NCI-H774 (cell line): ENCODE data around the gene AP1G1.
"Not testable (repeated sequence)": the region's sequence is repeated elsewhere in the genome, so short reads cannot be mapped to it uniquely, and the experiment has no call there.

Source experiments
- DNase-seq: peaks from one replicate; lab custom pipeline; 2025; lab: John Stamatoyannopoulos, UW

The AP1G1 gene

DNA sequence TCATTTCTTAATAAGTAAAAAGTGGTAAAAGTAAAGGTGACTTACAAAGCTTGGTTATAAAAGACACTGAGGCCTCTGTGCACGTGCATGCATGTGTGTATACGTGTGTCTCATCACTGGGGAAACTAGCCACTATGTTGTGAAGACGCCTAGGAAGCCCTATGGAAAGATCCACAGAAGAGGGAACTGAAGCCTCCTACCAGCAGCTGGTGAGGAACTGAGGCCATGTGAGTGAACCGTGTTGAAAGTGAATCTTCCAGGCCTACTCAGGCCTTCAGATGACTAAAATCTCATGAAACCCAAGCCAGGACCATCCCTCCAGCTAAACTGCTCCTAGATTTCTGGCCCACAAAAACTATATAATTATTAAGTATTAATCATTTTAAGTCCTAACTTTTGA, 107.8 kb downstream of the AP1G1 start:
- DNase-seq: no peak

- DNase-seq: no peak
These were observed 110.1 kb downstream of the AP1G1 start for GRCh38 chr16:71698491-71698890.

DNA sequence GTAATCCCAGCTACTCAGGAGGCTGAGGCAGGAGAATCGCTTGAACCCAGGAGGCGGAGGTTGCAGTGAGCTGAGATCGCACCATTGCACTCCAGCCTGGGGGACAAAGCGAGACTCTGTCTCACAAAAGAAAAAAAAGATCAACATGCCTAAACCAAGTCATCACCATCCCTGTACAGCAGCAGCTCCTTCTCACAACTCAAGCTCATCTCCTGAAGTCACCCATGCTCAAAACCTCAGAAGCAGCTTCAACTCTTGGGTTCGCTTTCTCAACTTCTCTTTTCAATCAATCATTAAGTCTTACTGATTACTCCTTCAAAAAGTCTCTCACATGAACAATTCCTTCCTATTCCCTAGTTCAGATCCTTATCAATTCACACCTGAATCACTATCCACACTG, 115.5 kb downstream of the AP1G1 start:
- no peak for DNase-seq

GRCh38 chr16:71689901-71690300, 118.7 kb downstream of the AP1G1 start:
- no peak for DNase-seq

DNA sequence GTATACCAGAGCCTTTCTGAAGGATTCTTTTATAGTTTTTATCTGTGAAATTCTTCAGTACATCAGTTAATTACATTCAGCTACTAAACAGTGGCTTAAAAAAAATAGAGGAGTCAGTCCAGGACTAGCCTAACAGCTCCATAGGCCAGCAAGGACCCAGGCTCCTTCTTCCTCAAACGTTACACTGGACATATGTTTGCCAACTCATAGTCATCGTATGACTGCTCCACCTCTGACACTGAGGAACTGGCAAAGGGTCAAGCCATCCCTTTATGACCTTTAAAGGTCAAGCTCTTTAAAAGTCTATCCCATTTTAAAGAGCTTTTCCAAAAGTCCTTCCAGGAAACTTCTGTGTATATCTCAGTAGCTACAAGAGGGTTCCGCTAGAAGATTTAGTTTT, 120.8 kb downstream of the AP1G1 start:
- DNase-seq: no peak

- DNase-seq: not testable (repeated sequence)
These were observed 124.4 kb downstream of the AP1G1 start for GRCh38 chr16:71684280-71684679.

- DNase-seq: no peak
These were observed 127.3 kb downstream of the AP1G1 start for GRCh38 chr16:71681360-71681759.
